Upper lobe of left lung (tissue), 6 donors: ENCODE results near the gene FERMT1. TPM values are rescaled to one million over a fixed set of nuclear protein-coding genes. Genes with fewer than 3 reads are reported as not detected.
A peak's percentile ranks its signal among the peaks of the same experiment; 100 is the strongest.

ENCODE experiments used
- ATAC-seq, 2 donors: fragments of 200-7000 bp; cut with Tn5 transposase; one replicate each; pipeline ENCODE4 v1.9.1; 2022; ENCODE audit warnings: mild to moderate bottlenecking in 2 of 2, moderate library complexity in 2 of 2; ENCODE audit not compliant: low FRiP score in 2 of 2
- DNase-seq, 2 donors: peaks; one replicate each; pipeline ENCODE4 v3.0.0-alpha.2; 2019 to 2020
- H3K27ac ChIP-seq, 4 donors: fragments of 200-600 bp; sonication (generic); one replicate each; pipeline ENCODE4 v1.5.1; 2016 to 2019
- H3K27me3 ChIP-seq, 4 donors: fragments of 200-600 bp; sonication (generic); one replicate each; pipeline ENCODE4 v1.5.1; 2017 to 2019
- H3K36me3 ChIP-seq, 4 donors: fragments of 200-600 bp; sonication (generic); one replicate each; pipeline ENCODE4 v1.5.1; 2016 to 2019
- H3K4me1 ChIP-seq, 4 donors: fragments of 200-600 bp; sonication (generic); one replicate each; pipeline ENCODE4 v1.5.1; 2018 to 2019
- H3K4me3 ChIP-seq, 4 donors: fragments of 200-600 bp; sonication (generic); one replicate each; pipeline ENCODE4 v1.5.1; 2017 to 2019; ENCODE audit warnings: mild to moderate bottlenecking in 2 of 4, moderate library complexity in 1 of 4
- H3K9me3 ChIP-seq, 4 donors: fragments of 200-600 bp; sonication (generic); one replicate each; pipeline ENCODE4 v1.5.1; 2018 to 2019
- EP300 ChIP-seq, 4 donors: sonication (generic); formaldehyde crosslinking; IDR thresholded peaks; one replicate each; pipeline ENCODE4 v1.5.1; 2017; ENCODE audit warnings: antibody characterized with exemption in 4 of 4, control low read depth in 2 of 4
- POLR2A ChIP-seq, 4 donors: fragments of 450-650 bp; IDR thresholded peaks; one replicate each; pipeline ENCODE4 v1.5.1; 2016 to 2017; ENCODE audit warnings: antibody characterized with exemption in 4 of 4, mild to moderate bottlenecking in 2 of 4
- POLR2AphosphoS5 ChIP-seq, 2 donors: sonication (generic); formaldehyde crosslinking; IDR thresholded peaks; one replicate each; pipeline ENCODE4 v1.5.1; 2017; ENCODE audit warnings: antibody characterized with exemption in 2 of 2
- WGBS, 2 donors: methylation state at CpG; one replicate each; pipeline ENCODE4 v1.1.5; 2017 to 2018; 5-methylcytosine and 5-hydroxymethylcytosine counted together
- total RNA-seq, 6 donors: library from RNA; depleted of rRNA in 4 of 6; stranded (reverse); fragments of >200 nt in 4 of 6; gene quantifications; one replicate each; pipeline versions ENCODE4 v1.1.0 to v1.2.1, GENCODE V29; 2016 to 2021
- TF ChIP-seq, protein P1 (sequence below), 6 experiments: fragments of 450-650 bp in 4 of 6; fragments of 200-600 bp in 2 of 6; sonication (generic) in 2 of 6; IDR thresholded peaks; one replicate each; pipeline ENCODE4 v1.5.1; 2016 to 2019; ENCODE audit warnings: antibody characterized with exemption in 6 of 6
- donor health status: DM: no; HTN: no; CAD: no; lungs with moderate emphysema.
- donor health status: DM: no; HTN: yes; CAD: no; lungs with severe emphysema.

The FERMT1 gene
- total RNA-seq, 6 donors from 2014 or later = 0.44 to 1.5 (median 0.87) TPM

- H3K9me3 ChIP-seq = no peaks in the 10 kb centered on the region
- 65 to 75% methylated on average over 5 to 6 of the region's 6 CpGs for WGBS, 2 donors
- TF ChIP-seq EP300 (IDR thresholded peaks at IDR 0.05) (no peak), POLR2AphosphoS5 (IDR thresholded peaks at IDR 0.05) (no peak), POLR2A (IDR thresholded peaks at IDR 0.05) (no peak)
- TF ChIP-seq, protein P1, sequence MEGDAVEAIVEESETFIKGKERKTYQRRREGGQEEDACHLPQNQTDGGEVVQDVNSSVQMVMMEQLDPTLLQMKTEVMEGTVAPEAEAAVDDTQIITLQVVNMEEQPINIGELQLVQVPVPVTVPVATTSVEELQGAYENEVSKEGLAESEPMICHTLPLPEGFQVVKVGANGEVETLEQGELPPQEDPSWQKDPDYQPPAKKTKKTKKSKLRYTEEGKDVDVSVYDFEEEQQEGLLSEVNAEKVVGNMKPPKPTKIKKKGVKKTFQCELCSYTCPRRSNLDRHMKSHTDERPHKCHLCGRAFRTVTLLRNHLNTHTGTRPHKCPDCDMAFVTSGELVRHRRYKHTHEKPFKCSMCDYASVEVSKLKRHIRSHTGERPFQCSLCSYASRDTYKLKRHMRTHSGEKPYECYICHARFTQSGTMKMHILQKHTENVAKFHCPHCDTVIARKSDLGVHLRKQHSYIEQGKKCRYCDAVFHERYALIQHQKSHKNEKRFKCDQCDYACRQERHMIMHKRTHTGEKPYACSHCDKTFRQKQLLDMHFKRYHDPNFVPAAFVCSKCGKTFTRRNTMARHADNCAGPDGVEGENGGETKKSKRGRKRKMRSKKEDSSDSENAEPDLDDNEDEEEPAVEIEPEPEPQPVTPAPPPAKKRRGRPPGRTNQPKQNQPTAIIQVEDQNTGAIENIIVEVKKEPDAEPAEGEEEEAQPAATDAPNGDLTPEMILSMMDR (IDR thresholded peaks at IDR 0.05) = no peak
- no peaks in the 10 kb centered on the region for H3K27me3 ChIP-seq
- H3K36me3 ChIP-seq = no peaks in the 10 kb centered on the region
- H3K27ac ChIP-seq = peak overlapping the region in 2 of 4 donors; percentile 11 to 64
- no peak overlapping the region for H3K4me3 ChIP-seq
- ATAC-seq = peak in 1 of 2 donors; percentile 20
- H3K4me1 ChIP-seq = no peaks in the 10 kb centered on the region
- peak in 1 of 2 donors; percentile 44 for DNase-seq
Measured at GRCh38 chr20:6070829-6071695, 51.8 kb downstream of the FERMT1 start.

DNA sequence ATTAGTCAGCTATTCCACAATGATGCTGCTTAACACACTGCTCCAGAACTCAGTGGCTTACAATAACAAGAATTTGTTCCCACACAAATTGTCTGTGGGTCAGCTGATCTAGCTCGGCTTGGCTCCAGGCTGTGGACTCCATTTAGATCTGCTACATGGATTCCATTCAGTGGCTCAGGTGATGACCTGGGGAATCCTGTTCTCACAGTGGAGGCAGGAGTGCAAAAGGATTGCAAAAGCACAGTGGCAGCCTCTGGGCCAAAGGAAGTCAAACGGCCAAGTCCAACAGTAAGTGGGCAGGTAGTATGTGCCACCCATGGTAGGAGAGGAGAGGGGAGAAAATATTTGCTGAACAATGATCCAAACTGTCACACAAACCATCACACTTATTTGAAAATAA lies 53.2 kb downstream of the FERMT1 start:
- DNase-seq (no peak), ATAC-seq (no peak)
- Histone ChIP-seq H3K4me3 (no peak overlapping the region), H3K27me3 (no peaks in the 10 kb centered on the region), H3K27ac (no peak overlapping the region), H3K9me3 (no peaks in the 10 kb centered on the region), H3K36me3 (no peaks in the 10 kb centered on the region), H3K4me1 (no peaks in the 10 kb centered on the region)
- 82 to 90% methylated on average over 2 of the region's 2 CpGs for WGBS, 2 donors
- TF ChIP-seq POLR2AphosphoS5 (IDR thresholded peaks at IDR 0.05) (no peak), EP300 (IDR thresholded peaks at IDR 0.05) (no peak), POLR2A (IDR thresholded peaks at IDR 0.05) (no peak)
- TF ChIP-seq, protein P1 (IDR thresholded peaks at IDR 0.05) = no peak

GRCh38 chr20:6067763-6068318 lies 55.0 kb downstream of the FERMT1 start:
- Histone ChIP-seq H3K4me1 (no peaks in the 10 kb centered on the region), H3K9me3 (no peaks in the 10 kb centered on the region), H3K36me3 (no peaks in the 10 kb centered on the region), H3K4me3 (no peak overlapping the region), H3K27ac (no peak overlapping the region), H3K27me3 (no peaks in the 10 kb centered on the region)
- ATAC-seq (no peak), DNase-seq (no peak)
- TF ChIP-seq, protein P1 (IDR thresholded peaks at IDR 0.05) = no peak
- TF ChIP-seq EP300 (IDR thresholded peaks at IDR 0.05) (no peak), POLR2A (IDR thresholded peaks at IDR 0.05) (no peak)
- WGBS, 2 donors = 83 to 87% methylated on average over 4 of the region's 4 CpGs

DNA sequence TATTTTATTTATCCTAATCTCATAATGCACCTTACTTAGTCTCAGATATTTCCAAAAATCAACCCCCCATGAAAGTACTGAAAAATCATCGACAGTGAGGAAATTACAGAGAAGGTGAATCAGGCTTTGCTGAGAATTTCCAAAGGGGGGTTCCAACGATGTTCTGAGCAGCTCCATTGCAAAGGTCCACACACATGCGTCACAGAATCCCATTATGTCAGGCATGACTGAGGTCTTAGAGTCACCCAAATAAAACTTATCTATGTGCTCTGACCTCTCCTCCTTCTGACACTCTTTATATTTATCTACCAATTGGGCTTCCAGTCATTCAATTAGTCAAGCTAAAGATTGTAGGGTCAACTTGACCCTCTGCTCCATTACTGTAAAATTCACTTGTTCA lies 56.2 kb downstream of the FERMT1 start:
- Histone ChIP-seq H3K27ac (no peak overlapping the region), H3K4me1 (no peaks in the 10 kb centered on the region), H3K4me3 (no peak overlapping the region), H3K9me3 (no peaks in the 10 kb centered on the region), H3K27me3 (no peaks in the 10 kb centered on the region), H3K36me3 (no peaks in the 10 kb centered on the region)
- DNase-seq (no peak), ATAC-seq (no peak)
- 81 to 83% methylated on average over 3 of the region's 3 CpGs for WGBS, 2 donors
- TF ChIP-seq, protein P1 (IDR thresholded peaks at IDR 0.05) = no peak
- TF ChIP-seq POLR2A (IDR thresholded peaks at IDR 0.05) = no peak
